Liver (tissue), 9 donors: ENCODE results near the gene NCF4. TPM values are rescaled to one million over a fixed set of nuclear protein-coding genes. Genes with fewer than 3 reads are reported as not detected.

Source experiments
- DNase-seq: peaks from one replicate; pipeline ENCODE4 v3.0.0-alpha.2; 2017; ENCODE audit warnings: low spot score
- H3K27ac ChIP-seq, 2 donors: one replicate each; pipeline ENCODE4 v1.7.0; 2013; ENCODE audit warnings: inconsistent platforms in 2 of 2, low read length in 2 of 2, control low read depth in 1 of 2, low read depth in 1 of 2, mild to moderate bottlenecking in 1 of 2
- H3K27me3 ChIP-seq, 4 donors: one replicate each; pipeline versions ENCODE4 v1.6.1 to v1.7.0; 2013; ENCODE audit warnings: low read length in 3 of 4, inconsistent platforms in 1 of 4, mild to moderate bottlenecking in 1 of 4, moderate library complexity in 1 of 4; ENCODE audit not compliant: control insufficient read depth in 4 of 4, insufficient read depth in 4 of 4
- H3K36me3 ChIP-seq, 4 donors: one replicate each; pipeline versions ENCODE4 v1.6.1 to v1.7.0; 2013; ENCODE audit warnings: low read length in 3 of 4, mild to moderate bottlenecking in 3 of 4, low read depth in 1 of 4, moderate library complexity in 1 of 4; ENCODE audit not compliant: control insufficient read depth in 4 of 4, insufficient read depth in 3 of 4
- H3K4me1 ChIP-seq, 4 donors: one replicate each; pipeline versions ENCODE4 v1.6.1 to v1.7.0; 2013; ENCODE audit warnings: low read length in 3 of 4, mild to moderate bottlenecking in 3 of 4, moderate library complexity in 1 of 4; ENCODE audit not compliant: control insufficient read depth in 4 of 4, insufficient read depth in 4 of 4
- H3K4me3 ChIP-seq, 3 donors: one replicate each; pipeline versions ENCODE4 v1.6.1 to v1.7.0; 2013; ENCODE audit warnings: low read length in 3 of 3, control low read depth in 1 of 3, low read depth in 1 of 3, mild to moderate bottlenecking in 1 of 3
- H3K9ac ChIP-seq, 2 donors: one replicate each; pipeline ENCODE4 v1.7.0; 2013; ENCODE audit warnings: low read length in 2 of 2, mild to moderate bottlenecking in 2 of 2, moderate library complexity in 2 of 2, control low read depth in 1 of 2, low read depth in 1 of 2
- H3K9me3 ChIP-seq, 4 donors: one replicate each; pipeline versions ENCODE4 v1.6.1 to v1.7.0; 2013; ENCODE audit warnings: low read length in 3 of 4; ENCODE audit not compliant: control insufficient read depth in 4 of 4
- ATF3 ChIP-seq: IDR thresholded peaks from 2 replicates; pipeline ENCODE4 v1.6.1; 2016; ENCODE audit warnings: antibody characterized with exemption
- CTCF ChIP-seq: fragments of 150-350 bp; IDR thresholded peaks from 2 replicates; pipeline ENCODE4 v1.5.1; 2017; ENCODE audit warnings: improper control_type of control experiment, low read depth, low read length; ENCODE audit not compliant: missing input control
- EGR1 ChIP-seq, 2 donors: IDR thresholded peaks; 2 replicates each; pipeline ENCODE4 v1.6.1; 2016 to 2018; ENCODE audit warnings: antibody characterized with exemption in 2 of 2, low read depth in 2 of 2
- FOXA1 ChIP-seq: IDR thresholded peaks from 2 replicates; pipeline ENCODE4 v1.6.1; 2016; ENCODE audit warnings: antibody characterized with exemption
- FOXA2 ChIP-seq: IDR thresholded peaks from 2 replicates; pipeline ENCODE4 v1.6.1; 2016; ENCODE audit warnings: antibody characterized with exemption
- GABPA ChIP-seq, 2 donors: IDR thresholded peaks in 1 of 2; conservative IDR thresholded peaks in 1 of 2; 2 replicates each; pipeline ENCODE4 v1.6.1; 2016; ENCODE audit warnings: antibody characterized with exemption in 2 of 2, mild to moderate bottlenecking in 1 of 2, moderate library complexity in 1 of 2
- HNF4A ChIP-seq, 2 donors: conservative IDR thresholded peaks; 2 replicates each; pipeline ENCODE4 v1.6.1; 2016; ENCODE audit warnings: antibody characterized with exemption in 2 of 2, mild to moderate bottlenecking in 2 of 2
- HNF4G ChIP-seq: IDR thresholded peaks from 2 replicates; pipeline ENCODE4 v1.6.1; 2016; ENCODE audit warnings: antibody characterized with exemption
- JUND ChIP-seq, 2 donors: IDR thresholded peaks; 2 replicates each; pipeline ENCODE4 v1.6.1; 2016; ENCODE audit warnings: antibody characterized with exemption in 2 of 2
- NR2F2 ChIP-seq: IDR thresholded peaks from 2 replicates; pipeline ENCODE4 v1.6.1; 2016; ENCODE audit warnings: antibody characterized with exemption
- RAD21 ChIP-seq, 2 donors: IDR thresholded peaks; 2 replicates each; pipeline ENCODE4 v1.6.1; 2016; ENCODE audit warnings: antibody characterized with exemption in 2 of 2, mild to moderate bottlenecking in 2 of 2
- RXRA ChIP-seq, 2 donors: IDR thresholded peaks; 2 replicates each; pipeline ENCODE4 v1.6.1; 2017 to 2018; ENCODE audit warnings: antibody characterized with exemption in 2 of 2, mild to moderate bottlenecking in 1 of 2
- SP1 ChIP-seq: IDR thresholded peaks from 2 replicates; pipeline ENCODE4 v1.6.1; 2018; ENCODE audit warnings: antibody characterized with exemption, mild to moderate bottlenecking
- TAF1 ChIP-seq: conservative IDR thresholded peaks from 2 replicates; pipeline ENCODE4 v1.6.1; 2016; ENCODE audit warnings: antibody characterized with exemption, mild to moderate bottlenecking
- YY1 ChIP-seq: IDR thresholded peaks from 2 replicates; pipeline ENCODE4 v1.6.1; 2016; ENCODE audit warnings: antibody characterized with exemption, mild to moderate bottlenecking
- ZBTB33 ChIP-seq: IDR thresholded peaks from 2 replicates; pipeline ENCODE4 v1.6.1; 2016; ENCODE audit warnings: antibody characterized with exemption
- WGBS: extraction: QIAGEN DNeasy Blood & Tissue Kit; methylation state at CpG from one replicate; pipeline ENCODE4 v1.1.7; 2013; 5-methylcytosine and 5-hydroxymethylcytosine counted together
- polyA plus RNA-seq, 2 donors: library from polyadenylated mRNA; stranded (reverse) in 1 of 2; unstranded in 1 of 2; fragments of 200-250 nt in 1 of 2; fragments of >200 nt in 1 of 2; fragmentation: Nextera tagmentation in 1 of 2; extraction: Ambion mirVana in 1 of 2; gene quantifications; one replicate each; pipeline versions ENCODE4 v1.2.1 to v1.2.3, GENCODE V29; 2013 to 2015
- total RNA-seq, 2 donors: library from RNA; depleted of rRNA; stranded (reverse); fragments of >200 nt; gene quantifications; one replicate each; pipeline ENCODE4 v1.2.3, GENCODE V29; 2014
- TF ChIP-seq, protein P1 (sequence below): IDR thresholded peaks from 2 replicates; pipeline ENCODE4 v1.6.1; 2016; ENCODE audit warnings: antibody characterized with exemption
- TF ChIP-seq, protein P2 (sequence below): IDR thresholded peaks from 2 replicates; pipeline ENCODE4 v1.6.1; 2016; ENCODE audit warnings: antibody characterized with exemption, mild to moderate bottlenecking
- donor health status: healthy.
- donor health status: healthy.
- donor health status: healthy.
- donor health status: healthy.
- donor health status: healthy.

NCF4 gene
- total and polyA plus RNA-seq, 4 donors = 3.9 to 14.3 (median 5.4) TPM

GRCh38 chr22:36839356-36840073 lies 21.3 kb upstream of the NCF4 start:
- TF ChIP-seq RXRA (IDR thresholded peaks at IDR 0.05) (no peak), HNF4G (no peak), RAD21 (IDR thresholded peaks at IDR 0.05) (no peak), SP1 (no peak), HNF4A (conservative IDR thresholded peaks at IDR 0.05) (no peak), NR2F2 (no peak), CTCF (no peak), FOXA1 (no peak), EGR1 (IDR thresholded peaks at IDR 0.05; ENCODE audit: low read depth in 2 of 2) (no peak), JUND (IDR thresholded peaks at IDR 0.05) (no peak), GABPA (IDR thresholded peaks at IDR 0.05 in 1 of 2, conservative IDR thresholded peaks at IDR 0.05 in 1 of 2) (no peak), YY1 (no peak)
- DNase-seq = no peak
- WGBS = 76% methylated on average over 10 of the region's 10 CpGs

DNA sequence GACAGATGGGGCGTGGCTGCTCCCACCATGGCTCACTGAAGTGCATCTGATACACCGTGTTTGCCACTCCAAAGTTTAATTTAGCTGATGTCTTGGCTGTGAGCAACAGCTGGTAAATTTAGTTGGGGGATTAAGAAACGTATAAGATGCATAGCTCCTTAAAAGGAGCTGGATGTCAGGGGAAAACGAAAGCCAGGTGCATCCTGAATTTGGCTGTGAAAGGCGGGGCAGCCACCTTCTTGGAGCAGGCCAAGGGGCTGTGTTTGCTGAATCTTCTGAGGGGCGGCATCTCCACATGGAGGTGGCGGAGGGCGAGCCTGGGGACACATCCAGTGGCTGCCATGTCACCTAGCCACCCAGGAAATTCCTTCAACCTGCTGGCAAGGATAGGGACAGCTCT lies 20.7 kb upstream of the NCF4 start:
- H3K27ac ChIP-seq = no peak overlapping the region
- TF ChIP-seq HNF4A (conservative IDR thresholded peaks at IDR 0.05) (no peak), FOXA2 (no peak), RAD21 (IDR thresholded peaks at IDR 0.05) (no peak), ZBTB33 (no peak), SP1 (no peak)
- TF ChIP-seq, protein P1, sequence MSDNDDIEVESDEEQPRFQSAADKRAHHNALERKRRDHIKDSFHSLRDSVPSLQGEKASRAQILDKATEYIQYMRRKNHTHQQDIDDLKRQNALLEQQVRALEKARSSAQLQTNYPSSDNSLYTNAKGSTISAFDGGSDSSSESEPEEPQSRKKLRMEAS = no peak
- H3K9ac ChIP-seq = no peak overlapping the region
- no peak overlapping the region for H3K4me3 ChIP-seq
- 71% methylated on average over 8 of the region's 8 CpGs for WGBS
- H3K36me3 ChIP-seq = no peaks in the 10 kb centered on the region
- DNase-seq = no peak
- no peaks in the 10 kb centered on the region for H3K4me1 ChIP-seq
- H3K9me3 ChIP-seq = no peaks in the 10 kb centered on the region
- H3K27me3 ChIP-seq = peaks cover 0 to 2% (median 0%) of the 10 kb centered on the region in 4 donors

More at GRCh38 chr22:36839356-36840073, 21.3 kb upstream of the NCF4 start:
- Histone ChIP-seq H3K27ac (no peak overlapping the region), H3K4me3 (no peak overlapping the region), H3K27me3 (peaks cover 0 to 2% (median 0%) of the 10 kb centered on the region in 4 donors), H3K9ac (no peak overlapping the region), H3K4me1 (no peaks in the 10 kb centered on the region), H3K9me3 (no peaks in the 10 kb centered on the region), H3K36me3 (no peaks in the 10 kb centered on the region)

GRCh38 chr22:36846271-36846670 lies 14.5 kb upstream of the NCF4 start:
- no peak overlapping the region for H3K27ac ChIP-seq
- no peaks in the 10 kb centered on the region for H3K4me1 ChIP-seq
- no peaks in the 10 kb centered on the region for H3K36me3 ChIP-seq
- no peaks in the 10 kb centered on the region for H3K9me3 ChIP-seq
- 65% methylated on average over 5 of the region's 5 CpGs for WGBS
- no peak overlapping the region for H3K9ac ChIP-seq
- peaks cover 0 to 5% (median 0%) of the 10 kb centered on the region in 4 donors for H3K27me3 ChIP-seq
- no peak for DNase-seq
- H3K4me3 ChIP-seq = no peak overlapping the region
- TF ChIP-seq TAF1 (no peak), ATF3 (no peak), YY1 (no peak), ZBTB33 (no peak), RXRA (IDR thresholded peaks at IDR 0.05) (no peak)
- TF ChIP-seq, protein P1 = no peak
- TF ChIP-seq, protein P2, sequence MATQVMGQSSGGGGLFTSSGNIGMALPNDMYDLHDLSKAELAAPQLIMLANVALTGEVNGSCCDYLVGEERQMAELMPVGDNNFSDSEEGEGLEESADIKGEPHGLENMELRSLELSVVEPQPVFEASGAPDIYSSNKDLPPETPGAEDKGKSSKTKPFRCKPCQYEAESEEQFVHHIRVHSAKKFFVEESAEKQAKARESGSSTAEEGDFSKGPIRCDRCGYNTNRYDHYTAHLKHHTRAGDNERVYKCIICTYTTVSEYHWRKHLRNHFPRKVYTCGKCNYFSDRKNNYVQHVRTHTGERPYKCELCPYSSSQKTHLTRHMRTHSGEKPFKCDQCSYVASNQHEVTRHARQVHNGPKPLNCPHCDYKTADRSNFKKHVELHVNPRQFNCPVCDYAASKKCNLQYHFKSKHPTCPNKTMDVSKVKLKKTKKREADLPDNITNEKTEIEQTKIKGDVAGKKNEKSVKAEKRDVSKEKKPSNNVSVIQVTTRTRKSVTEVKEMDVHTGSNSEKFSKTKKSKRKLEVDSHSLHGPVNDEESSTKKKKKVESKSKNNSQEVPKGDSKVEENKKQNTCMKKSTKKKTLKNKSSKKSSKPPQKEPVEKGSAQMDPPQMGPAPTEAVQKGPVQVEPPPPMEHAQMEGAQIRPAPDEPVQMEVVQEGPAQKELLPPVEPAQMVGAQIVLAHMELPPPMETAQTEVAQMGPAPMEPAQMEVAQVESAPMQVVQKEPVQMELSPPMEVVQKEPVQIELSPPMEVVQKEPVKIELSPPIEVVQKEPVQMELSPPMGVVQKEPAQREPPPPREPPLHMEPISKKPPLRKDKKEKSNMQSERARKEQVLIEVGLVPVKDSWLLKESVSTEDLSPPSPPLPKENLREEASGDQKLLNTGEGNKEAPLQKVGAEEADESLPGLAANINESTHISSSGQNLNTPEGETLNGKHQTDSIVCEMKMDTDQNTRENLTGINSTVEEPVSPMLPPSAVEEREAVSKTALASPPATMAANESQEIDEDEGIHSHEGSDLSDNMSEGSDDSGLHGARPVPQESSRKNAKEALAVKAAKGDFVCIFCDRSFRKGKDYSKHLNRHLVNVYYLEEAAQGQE = no peak
